Activated CD4-positive, CD25-positive, alpha-beta regulatory T cell treated with anti-CD3 and anti-CD28 coated beads, Interleukin-2, amount 50 U/mL, for 16 hours (primary cell): ENCODE results near the gene FGF14.

ENCODE experiments used
- DNase-seq: peaks from one replicate; pipeline ENCODE4 v3.0.0-alpha.2; 2020; ENCODE audit warnings: low read depth, low spot score

FGF14 gene

DNA sequence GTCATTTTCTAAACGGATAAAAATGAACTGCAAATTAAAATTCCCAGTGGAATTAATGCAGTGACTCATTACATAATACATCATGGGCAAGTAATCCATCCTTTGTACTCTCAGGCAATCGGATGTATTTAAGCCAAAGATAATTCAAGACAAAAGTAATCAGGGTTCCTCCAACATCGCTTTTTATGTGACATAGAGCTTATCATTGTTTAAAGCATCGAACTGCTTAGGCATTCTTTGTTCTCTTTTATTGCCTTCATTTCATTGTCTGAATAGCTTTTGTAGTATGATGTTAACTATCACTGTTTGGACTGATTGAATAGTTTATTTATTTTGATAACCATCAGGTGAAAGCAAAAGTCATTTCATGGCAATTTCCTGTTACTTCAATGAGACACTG lies 740.0 kb downstream of the FGF14 start:
- no peak for DNase-seq
